HG03095 (cell line): ENCODE measurements around the gene FAM163A.

Experiments used
- ATAC-seq: cut with Tn5 transposase; IDR thresholded peaks from one replicate; pipeline ENCODE4 v1.9.1; 2021; ENCODE audit warnings: moderate library complexity; ENCODE audit not compliant: unreplicated experiment

FAM163A gene

DNA sequence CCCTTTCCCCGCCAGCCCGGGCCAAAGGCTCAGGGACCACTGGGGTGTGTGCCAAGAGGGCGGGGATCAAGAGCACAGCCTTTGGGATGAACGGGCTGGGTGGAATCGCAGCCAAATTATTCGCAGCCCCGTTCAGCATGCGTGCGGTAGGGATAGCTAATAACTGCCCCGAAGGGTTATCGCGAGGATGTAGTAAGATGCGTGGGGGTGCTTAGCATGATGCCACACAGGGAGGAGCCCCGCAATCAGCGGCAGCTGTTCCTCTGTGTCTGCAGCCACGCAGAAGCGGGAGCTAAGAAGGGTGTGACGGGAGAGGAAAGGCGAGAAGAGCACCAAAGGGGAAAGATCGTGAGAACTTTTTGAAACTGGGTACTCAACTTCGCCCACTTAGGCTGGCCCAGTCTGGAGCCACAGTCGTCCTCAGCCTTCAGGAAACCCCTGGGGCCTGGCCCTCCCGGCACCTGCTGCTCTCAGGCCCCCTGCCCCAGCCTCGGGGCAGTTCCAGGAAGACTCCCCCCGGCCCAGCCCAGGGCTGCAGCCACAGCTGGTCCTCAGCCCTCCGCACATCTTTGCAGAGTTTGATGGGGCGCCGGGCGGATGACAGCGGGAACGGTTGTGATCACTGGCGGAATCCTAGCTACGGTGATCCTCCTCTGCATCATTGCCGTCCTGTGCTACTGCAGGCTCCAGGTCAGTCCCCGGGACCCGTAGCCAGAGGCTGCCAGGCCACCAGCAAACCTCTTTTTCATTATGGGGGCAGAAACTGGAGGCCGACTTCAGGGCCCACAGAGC, 69.6 kb downstream of the FAM163A start:
- no peak for ATAC-seq

DNA sequence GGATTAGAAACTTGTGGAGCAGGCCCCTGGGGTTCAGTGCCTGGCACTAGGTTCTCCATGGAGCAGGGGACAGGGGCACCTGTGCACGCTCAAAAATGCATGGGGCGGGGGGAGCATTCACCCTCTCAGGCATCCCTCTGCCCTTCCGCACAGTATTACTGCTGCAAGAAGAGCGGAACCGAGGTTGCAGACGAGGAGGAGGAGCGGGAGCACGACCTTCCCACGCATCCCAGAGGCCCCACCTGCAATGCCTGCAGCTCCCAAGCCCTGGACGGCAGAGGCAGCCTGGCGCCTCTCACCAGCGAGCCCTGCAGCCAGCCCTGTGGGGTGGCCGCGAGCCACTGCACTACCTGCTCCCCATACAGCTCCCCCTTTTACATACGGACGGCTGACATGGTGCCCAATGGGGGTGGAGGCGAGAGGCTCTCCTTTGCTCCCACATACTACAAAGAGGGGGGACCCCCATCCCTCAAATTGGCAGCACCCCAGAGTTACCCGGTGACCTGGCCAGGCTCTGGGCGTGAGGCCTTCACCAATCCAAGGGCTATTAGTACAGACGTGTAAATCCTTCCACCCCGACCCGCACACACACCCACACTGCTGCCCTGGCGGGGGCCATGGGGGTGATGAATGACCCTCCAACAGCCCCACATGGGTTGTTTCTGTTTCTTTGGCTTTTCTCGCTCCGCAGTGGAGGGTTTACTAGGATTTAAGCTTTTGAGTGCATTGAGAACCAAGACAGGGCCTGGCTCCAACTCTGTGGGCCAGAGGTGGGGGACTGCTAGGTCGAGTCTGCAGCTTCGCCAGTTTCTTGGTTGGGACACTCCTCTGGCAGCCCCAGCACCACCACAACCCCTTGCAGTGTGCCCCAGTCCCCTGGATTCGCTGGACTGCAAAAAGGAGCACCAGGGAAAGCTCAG, 70.8 kb downstream of the FAM163A start:
- ATAC-seq: no peak

DNA sequence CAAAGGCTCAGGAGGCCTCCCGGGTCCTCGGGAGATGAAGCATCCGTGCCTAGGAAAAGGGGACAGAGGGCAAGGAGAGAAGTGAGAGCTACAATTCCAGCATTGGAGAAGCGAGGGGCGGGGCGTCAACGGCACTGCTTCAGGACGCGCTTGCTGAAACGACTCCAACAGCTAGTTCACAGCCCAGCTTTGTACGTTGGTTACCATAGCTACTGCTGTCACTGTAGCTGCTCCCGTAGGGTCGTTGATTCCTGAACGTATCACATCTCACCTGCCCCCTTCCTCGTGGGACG, 71.4 kb downstream of the FAM163A start:
- ATAC-seq: peak; percentile 29

DNA sequence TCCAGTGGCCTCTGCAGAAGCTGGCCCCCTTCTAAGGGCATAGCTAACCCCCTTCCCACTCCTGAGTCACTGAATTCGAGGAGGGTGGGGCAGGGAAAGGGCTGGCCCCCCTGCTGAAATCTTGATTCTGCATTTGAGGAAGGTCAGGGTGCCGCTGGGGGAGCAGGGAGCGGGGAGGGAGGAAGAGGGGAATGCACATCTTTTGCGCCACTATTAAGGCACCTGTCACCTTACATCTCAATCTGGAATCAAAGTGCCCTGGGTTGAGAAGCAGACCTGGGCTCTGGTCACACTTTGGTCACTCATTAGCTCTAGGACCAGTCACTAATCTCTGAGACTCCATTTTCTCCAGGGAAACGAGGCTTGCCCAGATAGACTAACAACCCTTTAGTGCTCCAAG, 72.5 kb downstream of the FAM163A start:
- ATAC-seq: no peak

DNA sequence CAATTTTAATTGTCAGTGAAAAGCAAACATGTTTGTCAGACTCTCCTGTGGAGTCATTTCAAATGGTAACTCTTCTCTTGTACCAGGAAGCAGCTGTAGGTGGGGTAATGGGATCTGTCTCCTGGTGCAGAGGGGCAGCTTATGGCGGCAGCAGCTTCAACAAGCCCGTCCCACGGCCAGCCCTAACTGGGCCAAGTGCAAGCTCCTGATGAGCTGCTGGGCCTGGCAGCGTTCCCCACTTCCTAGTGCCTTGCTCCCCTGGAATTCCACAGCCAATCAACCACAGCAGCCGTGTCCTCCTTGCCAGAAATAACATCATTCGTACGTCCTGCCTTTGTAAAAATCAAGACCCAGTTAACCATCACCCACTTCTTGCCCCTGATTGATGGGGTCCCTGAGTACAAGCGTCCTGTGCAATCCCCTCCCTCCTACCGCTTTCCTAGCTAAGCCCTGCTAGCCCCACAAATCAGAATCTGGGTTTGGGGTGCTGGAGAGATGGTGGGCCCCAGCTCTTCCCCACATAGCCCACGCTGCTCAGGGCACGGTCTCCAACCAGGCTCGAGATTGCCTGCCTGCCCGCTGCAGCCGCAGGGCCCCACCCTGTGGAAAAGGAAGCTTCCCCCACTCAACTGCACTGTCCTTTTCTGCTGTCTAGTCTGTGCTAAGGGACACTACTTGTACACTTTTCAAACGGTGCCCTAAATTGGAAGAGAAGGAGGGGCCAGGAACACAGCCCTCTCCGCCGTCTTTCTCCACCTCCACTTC, 73.3 kb downstream of the FAM163A start:
- no peak for ATAC-seq

DNA sequence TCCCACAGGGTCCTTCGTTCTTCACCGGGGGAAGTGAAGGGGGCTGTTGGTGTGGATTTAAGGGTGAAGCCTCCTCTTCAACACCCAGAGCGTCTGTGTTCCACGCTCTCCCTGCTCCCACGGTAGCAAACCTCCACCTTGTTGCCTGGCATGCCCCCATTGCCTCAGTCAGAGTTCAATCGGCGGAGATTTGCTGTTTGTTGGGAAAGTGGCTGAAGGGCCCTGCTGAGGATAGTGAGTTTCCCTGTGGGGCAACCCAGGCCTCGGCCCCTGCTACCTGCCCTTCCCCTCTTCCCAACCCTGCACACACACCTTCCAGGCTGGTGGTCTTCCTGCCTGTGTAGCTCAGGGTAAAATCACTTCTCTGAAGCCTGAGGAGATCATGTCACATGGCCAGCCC, 74.0 kb downstream of the FAM163A start:
- no peak for ATAC-seq

DNA sequence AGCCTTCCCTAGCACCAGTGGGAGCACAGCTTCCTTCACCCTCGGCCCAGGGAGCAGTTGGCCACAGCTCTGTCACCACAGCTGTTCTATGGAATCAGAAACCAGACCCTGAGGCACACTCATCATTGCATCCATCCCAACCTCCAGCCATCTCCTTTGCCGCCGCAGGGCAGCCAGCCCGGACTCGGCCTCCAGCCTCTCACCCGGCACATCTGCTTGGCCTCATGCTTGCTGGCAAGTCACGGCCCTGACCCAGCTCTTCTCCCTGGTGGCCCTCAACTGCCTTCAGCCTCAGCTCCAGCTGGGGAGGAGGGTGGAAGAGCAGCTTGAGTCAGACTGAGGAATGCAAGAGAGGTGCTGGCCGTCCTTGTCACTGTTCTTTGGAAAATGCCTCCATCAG, 74.7 kb downstream of the FAM163A start:
- no peak for ATAC-seq

DNA sequence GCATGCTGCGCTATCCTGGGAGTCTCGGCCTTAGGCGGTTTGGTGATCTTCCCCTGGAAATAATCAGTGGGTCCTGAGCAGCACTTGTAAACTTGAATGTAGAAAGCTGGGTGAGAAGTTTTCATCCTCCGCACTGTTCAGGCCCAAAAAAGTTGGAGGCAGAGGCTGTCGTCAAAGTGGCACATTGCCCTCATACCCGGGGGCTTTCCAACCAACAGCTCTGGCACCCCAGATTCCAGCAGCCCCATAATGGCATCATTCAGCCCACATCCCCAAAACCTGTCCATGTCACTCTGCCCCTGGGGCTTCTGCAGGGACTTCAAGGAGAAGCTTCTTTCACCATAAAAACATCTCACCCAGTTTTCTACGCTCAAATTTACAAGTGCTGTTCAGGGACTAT, 75.2 kb downstream of the FAM163A start:
- no peak for ATAC-seq

DNA sequence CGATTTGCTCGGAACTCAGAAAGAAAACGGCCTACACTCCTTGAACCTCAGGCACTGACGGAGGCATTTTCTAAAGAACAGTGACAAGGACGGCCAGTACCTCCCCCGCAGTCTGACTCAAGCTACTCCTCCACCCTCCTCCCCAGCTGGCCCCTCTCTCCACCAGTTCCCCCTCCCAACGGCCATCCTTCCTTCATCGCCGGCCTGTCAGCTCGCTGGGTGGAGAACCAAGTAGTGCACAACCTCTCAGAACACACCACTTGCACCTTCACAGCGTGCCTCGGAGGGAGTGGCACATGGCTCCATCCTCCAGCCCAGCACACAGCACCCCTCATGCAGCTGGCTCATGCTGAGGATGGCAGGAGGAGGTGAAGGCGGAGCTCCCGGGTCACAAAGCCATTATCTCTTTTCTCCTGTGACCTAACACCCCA, 75.7 kb downstream of the FAM163A start:
- ATAC-seq: no peak

DNA sequence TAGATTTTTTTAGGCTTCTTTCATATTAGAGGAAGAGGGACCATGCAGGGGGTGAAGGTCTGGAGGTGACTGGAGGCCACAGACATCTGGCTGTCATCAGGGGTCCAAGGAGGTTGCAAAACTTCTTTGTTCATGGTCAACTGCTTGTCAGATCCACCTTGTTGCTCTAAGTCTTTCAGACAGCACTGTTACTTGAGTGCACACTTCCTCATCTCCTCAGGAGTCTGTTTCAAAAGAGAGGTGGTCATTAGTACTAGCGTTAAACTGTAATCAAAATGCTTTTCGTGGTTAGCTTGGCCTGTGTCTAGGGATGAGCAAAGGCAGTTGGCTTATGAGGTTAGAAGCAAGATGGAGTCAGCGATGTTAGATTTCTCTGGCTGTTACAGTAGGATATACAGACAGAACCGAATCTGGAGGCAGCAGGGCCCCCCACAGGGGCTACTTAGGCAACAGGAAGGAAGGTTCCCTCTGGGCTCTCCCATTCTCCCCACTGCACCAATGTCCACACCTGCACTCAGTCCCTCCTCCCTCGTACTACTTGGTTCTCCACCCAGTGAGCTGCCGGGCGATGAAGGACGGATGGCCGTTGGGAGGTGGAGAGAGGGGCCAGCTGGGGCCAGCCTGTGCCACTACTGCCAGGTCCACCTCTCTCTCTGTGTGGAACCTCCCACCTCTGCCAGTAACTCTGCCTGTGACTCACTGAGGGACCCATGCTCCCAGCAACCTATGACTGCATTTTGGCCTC, 77.3 kb downstream of the FAM163A start:
- no peak for ATAC-seq

DNA sequence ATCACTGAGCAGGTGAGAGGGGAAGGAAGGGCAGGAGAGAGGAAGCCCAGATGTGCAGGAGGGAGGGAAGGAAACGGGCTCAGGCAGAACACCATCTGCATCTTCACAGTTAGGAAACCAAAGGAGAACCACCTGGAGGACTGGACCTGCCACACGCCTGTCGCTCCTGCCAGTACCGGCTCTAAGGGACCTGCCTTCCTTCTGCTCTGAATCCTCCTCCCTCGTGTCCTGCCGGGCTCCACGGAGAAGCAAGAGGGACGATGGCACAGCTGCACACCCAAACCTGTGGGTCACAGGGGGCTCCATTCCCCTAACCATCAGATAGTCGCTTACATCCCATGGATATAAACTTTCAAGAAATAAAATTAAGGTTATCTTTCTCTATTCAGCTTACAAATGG, 78.4 kb downstream of the FAM163A start:
- ATAC-seq: no peak

DNA sequence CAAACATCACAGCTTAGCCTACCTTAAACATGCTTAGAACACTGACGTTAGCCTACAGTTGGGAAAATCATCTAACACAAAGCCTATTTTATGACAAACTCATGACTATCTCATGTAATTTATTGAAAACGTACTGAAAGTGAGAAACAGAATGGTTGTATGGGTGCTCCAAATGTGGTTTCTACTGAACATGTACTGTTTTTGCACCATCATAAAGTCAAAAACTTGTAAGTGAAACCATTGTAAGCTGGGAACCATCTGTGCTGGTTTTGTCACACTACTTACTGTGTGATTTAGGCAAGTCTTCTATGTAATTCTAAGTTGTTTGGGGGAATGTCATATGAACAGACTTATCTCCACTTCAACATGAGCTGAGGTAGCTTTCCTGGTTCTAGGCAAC, 79.0 kb downstream of the FAM163A start:
- ATAC-seq: no peak

DNA sequence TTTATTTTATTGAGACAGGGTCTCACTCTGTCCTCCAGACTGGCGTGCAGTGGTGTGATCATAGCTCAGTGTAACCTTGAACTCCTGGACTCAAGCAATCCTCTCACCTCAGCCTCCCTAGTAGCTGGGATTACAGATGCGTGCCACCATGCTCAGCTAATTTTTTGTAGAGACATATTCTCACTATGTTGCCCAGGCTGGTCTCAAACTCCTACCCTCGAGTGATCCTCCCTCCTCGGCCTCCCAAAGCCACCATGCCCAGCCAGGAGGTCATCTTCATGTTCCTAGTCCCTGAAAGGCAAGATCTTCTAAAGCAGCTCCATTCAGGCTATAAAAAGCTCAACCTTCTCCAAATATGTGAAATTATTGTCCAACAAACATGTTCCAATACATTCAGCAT, 80.6 kb downstream of the FAM163A start:
- no peak for ATAC-seq

DNA sequence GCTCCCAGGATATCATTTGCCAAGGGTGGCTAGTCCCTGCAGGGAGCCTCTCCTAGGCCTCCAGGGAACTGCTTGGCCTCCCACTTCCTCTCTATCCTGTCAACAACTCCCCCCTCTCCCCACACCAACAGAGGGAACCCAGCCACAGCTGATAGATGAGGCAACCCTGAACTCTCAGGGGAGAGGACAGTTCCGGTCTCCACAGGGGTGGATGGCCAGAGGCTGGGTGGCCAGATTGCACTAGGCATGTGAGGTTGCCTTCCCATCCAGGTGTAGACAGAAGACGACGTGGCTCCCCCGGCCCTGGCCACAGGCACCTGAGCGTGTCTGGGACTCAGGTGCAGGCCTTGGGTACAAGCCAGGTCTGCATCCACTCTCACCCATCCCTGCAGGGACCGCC, 81.2 kb downstream of the FAM163A start:
- no peak for ATAC-seq

DNA sequence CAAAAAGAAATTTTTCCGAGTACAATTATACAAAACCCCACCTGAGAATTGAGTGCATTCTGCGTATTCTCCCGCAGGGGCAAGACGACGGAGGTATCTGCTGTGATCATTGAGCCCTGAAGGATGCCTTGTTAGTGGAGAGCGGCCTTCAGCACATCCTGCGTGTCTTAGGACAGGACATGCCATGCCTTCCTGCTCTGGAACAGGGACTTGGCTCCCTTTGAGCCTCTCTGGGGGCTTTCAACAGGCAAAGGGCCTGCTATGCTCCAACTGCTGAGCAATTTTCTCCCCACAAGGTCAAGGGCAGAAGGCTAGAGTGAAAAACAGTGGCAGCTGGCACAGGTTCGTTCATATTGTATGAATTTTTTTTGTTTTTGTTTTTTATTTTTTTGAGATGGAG, 82.1 kb downstream of the FAM163A start:
- ATAC-seq: no peak

DNA sequence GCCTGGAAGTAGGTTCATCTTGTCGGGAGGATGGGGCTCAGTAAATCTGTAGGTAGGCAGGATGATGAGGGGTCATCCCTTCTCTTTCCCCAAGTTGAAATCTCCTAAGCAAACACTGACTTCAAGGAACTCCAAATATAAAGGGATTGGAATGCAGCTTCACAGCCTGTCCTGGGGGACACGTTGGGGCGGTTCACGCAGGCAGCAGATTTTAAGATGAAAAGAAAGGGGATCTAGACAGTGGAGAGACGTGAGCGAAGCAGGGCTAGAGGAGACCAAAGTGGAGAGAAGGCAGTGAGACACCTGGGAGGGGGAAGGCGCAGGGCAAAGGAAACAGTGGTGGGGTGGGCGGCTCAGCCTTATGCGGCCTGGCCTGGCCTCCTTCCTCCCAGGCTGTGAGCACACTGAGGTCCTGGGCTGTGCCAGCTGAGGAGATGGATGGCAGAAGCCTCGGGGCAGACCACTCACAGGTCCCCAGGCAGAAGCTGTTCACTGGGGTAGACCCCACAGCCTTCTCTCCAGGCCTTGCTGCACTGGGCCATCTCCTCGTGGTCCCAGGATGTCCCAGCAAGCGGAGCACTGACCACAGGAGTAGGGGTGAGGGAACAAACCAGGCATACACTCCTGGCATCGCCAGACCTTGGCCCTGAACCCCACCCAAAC, 82.8 kb downstream of the FAM163A start:
- ATAC-seq: no peak

DNA sequence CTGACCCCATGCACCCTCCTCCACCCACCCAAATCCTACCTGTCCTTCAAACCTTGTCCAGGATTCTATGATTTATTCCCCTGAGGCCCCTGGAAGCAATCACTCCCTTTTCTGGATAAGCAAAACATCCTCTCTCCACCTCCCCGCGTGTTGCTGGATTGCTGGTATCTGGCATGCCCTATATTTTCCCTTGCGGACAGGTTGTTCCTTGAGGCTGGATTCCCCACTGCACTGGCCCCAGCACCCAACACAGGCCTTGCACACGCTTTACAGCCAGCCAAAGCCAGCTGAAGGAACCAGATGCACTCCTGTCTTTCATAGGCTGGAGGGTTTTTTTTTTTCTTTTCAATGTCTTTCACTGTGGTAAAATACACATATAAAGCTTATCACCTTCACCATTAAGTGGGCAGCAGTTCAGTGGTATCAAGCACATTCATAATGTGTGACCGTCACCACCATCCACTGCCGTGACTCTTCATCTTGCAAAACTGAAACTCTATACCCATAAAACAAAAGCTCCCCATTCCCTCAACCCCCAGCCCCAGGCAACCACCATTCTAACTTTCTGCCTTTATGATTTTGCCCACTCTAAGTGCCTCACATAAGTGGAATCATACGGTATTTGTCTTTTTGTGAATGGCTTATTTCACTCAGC, 83.7 kb downstream of the FAM163A start:
- ATAC-seq: no peak

DNA sequence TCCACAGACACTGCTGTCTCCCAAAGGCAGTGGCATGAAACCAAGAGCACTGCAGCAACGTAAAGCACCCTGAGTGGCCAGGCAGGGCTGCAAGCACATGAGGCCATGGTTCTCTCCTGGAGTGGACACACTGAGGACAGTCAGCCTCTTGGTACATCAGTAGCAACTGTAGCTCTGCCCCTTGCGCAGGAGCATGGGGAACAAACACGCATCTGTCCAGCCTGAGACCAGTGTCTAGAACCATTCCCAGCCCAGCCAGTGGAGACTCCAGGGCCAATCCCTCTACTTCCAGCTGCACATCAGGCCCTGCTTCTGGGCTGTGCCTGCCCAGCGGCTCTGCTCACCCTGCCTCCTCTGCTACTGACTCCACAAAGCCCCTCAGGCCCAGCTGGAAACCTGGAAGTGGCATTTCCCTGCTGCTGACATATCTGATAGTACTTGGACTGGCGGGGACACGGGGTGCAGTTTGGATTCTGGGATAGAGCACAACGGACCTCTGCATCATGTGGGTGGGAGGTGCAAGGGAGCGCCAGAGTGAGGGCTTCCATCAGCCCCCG, 85.5 kb downstream of the FAM163A start:
- ATAC-seq: no peak

DNA sequence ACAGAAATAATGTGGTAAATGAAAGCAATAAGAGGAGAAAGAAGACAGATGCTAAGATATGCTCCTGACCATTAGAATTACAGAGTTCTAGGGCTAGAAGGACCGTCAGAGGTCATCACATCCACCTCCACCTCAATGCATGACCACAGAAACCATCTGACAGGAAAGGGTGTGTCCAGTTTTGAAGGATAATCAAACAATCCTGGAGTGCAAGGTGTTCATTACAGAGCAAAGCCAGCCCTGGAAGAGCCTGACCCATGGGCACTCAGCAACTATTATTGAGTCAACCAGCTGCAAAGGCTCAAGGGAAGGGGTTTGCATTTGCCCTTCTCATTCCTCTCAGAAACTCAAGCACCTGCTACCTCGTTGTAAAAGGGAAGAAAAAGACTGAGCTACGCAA, 88.1 kb downstream of the FAM163A start:
- ATAC-seq: no peak
